ENCODE measurements around the gene ZNF687.

DNA sequence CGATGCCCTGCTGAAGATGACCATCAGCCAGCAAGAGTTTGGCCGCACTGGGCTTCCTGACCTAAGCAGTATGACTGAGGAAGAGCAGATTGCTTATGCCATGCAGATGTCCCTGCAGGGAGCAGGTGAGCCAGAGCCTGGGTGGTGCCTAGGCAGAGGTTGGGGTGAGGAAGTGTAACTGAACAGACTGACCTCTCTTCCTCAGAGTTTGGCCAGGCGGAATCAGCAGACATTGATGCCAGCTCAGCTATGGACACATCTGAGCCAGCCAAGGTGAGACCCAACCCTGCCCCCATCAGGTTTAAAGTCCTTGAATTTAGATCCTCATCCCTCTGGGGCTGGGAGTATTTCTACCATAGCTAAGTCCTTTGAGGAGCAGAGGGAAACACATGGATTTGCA lies 15.8 kb upstream of the ZNF687 start:
- TF ChIP-seq, protein P1, sequence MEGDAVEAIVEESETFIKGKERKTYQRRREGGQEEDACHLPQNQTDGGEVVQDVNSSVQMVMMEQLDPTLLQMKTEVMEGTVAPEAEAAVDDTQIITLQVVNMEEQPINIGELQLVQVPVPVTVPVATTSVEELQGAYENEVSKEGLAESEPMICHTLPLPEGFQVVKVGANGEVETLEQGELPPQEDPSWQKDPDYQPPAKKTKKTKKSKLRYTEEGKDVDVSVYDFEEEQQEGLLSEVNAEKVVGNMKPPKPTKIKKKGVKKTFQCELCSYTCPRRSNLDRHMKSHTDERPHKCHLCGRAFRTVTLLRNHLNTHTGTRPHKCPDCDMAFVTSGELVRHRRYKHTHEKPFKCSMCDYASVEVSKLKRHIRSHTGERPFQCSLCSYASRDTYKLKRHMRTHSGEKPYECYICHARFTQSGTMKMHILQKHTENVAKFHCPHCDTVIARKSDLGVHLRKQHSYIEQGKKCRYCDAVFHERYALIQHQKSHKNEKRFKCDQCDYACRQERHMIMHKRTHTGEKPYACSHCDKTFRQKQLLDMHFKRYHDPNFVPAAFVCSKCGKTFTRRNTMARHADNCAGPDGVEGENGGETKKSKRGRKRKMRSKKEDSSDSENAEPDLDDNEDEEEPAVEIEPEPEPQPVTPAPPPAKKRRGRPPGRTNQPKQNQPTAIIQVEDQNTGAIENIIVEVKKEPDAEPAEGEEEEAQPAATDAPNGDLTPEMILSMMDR (conservative IDR thresholded peaks at IDR 0.05; ENCODE audit: low read depth, low read length), result no peak
- TF ChIP-seq CHD1 (IDR thresholded peaks at IDR 0.05; ENCODE audit: low read depth, low read length) (no peak), MXI1 (IDR thresholded peaks at IDR 0.05; ENCODE audit: borderline replicate concordance, low read depth, low read length) (no peak), POLR2A (IDR thresholded peaks at IDR 0.05; ENCODE audit: low read depth, low read length) (no peak), SMC3 (IDR thresholded peaks at IDR 0.05; ENCODE audit: low read depth, low read length) (no peak), RFX5 (IDR thresholded peaks at IDR 0.05; ENCODE audit: low read depth, low read length) (no peak), FOS (IDR thresholded peaks at IDR 0.05; ENCODE audit: low read depth, low read length) (no peak), BHLHE40 (IDR thresholded peaks at IDR 0.05; ENCODE audit: low read depth, low read length) (no peak), CEBPB (IDR thresholded peaks at IDR 0.05; ENCODE audit: low read depth, low read length) (no peak), RAD21 (IDR thresholded peaks at IDR 0.05; ENCODE audit: low read length) (no peak)
- TF ChIP-seq, protein P2, sequence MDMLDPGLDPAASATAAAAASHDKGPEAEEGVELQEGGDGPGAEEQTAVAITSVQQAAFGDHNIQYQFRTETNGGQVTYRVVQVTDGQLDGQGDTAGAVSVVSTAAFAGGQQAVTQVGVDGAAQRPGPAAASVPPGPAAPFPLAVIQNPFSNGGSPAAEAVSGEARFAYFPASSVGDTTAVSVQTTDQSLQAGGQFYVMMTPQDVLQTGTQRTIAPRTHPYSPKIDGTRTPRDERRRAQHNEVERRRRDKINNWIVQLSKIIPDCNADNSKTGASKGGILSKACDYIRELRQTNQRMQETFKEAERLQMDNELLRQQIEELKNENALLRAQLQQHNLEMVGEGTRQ (IDR thresholded peaks at IDR 0.05; ENCODE audit: low read depth, low read length), result no peak

All from IMR-90 (cell line).